GM12891 (cell line): ENCODE data around the gene IL2.

Experiments used
- PAX5 ChIP-seq: IDR thresholded peaks from 2 replicates; pipeline ENCODE4 v1.6.1; 2011; ENCODE audit warnings: low read length, moderate library complexity, mild to moderate bottlenecking; ENCODE audit not compliant: insufficient read depth, severe bottlenecking
- POLR2A ChIP-seq: IDR thresholded peaks from 2 replicates; pipeline ENCODE4 v1.6.1; 2011; ENCODE audit warnings: low read depth, low read length, control low read depth
- POLR2AphosphoS5 ChIP-seq: IDR thresholded peaks from 2 replicates; pipeline ENCODE4 v1.6.1; 2011; ENCODE audit warnings: low read depth, low read length, control low read depth
- POU2F2 ChIP-seq: IDR thresholded peaks from 2 replicates; pipeline ENCODE4 v1.6.1; 2011; ENCODE audit warnings: low read depth, mild to moderate bottlenecking, control low read depth, low read length, moderate library complexity
- SPI1 ChIP-seq: IDR thresholded peaks from 2 replicates; pipeline ENCODE4 v1.6.1; 2011; ENCODE audit warnings: low read depth, low read length, control low read depth
- TAF1 ChIP-seq: IDR thresholded peaks from 2 replicates; pipeline ENCODE4 v1.6.1; 2011; ENCODE audit warnings: low read depth, low read length, control low read depth

DNA sequence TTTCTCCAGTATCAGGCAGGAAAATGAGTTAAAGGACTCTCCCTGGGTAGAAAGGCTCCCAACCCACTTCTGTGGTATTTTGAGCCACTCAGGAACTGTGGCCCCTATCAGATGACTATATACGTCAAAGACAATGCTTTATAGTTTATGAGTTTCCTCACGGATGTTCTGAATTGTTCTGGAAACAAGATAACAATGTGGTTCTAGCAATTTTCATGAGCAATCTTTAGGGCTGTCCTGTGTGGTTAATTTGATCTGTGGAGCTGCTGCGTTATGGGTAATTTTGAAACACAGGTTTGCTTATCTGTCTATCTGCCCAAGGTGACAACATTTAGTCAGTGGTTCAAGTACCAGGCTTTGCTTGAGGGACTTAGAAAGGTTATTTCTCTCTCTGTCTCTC, 46.7 kb upstream of the IL2 start:
- no peak for TF ChIP-seq POLR2AphosphoS5
- no peak for TF ChIP-seq POLR2A
- TF ChIP-seq POU2F2 = no peak
- TF ChIP-seq TAF1 = no peak
- no peak for TF ChIP-seq SPI1
- TF ChIP-seq PAX5 = no peak
